Thyroid gland (tissue), 4 donors: ENCODE results near the gene RPS14. TPM values are rescaled to one million over a fixed set of nuclear protein-coding genes. Genes with fewer than 3 reads are reported as not detected.

Experiments
- DNase-seq, 2 donors: peaks; one replicate each; pipeline ENCODE4 v3.0.0-alpha.2; 2019
- H3K27ac ChIP-seq, 3 donors: fragments of 200-600 bp; sonication (generic); 1 replicate in 2 of 3; 2 replicates in 1 of 3; pipeline ENCODE4 v1.5.1; 2016 to 2019; ENCODE audit warnings: mild to moderate bottlenecking in 1 of 3, moderate library complexity in 1 of 3
- H3K27me3 ChIP-seq: fragments of 200-600 bp; sonication (generic); one replicate; pipeline ENCODE4 v1.5.1; 2019
- H3K36me3 ChIP-seq, 2 donors: fragments of 200-600 bp; sonication (generic); one replicate each; pipeline ENCODE4 v1.5.1; 2016 to 2019
- H3K4me1 ChIP-seq, 2 donors: fragments of 200-600 bp; sonication (generic); one replicate each; pipeline ENCODE4 v1.5.1; 2017 to 2019
- H3K4me3 ChIP-seq, 3 donors: fragments of 200-600 bp; sonication (generic); replicated peaks in 1 of 3; 1 replicate in 2 of 3; 2 replicates in 1 of 3; pipeline ENCODE4 v1.5.1; 2016; ENCODE audit warnings: mild to moderate bottlenecking in 1 of 3
- H3K9me3 ChIP-seq: fragments of 200-600 bp; sonication (generic); one replicate; pipeline ENCODE4 v1.5.1; 2017
- POLR2A ChIP-seq, 2 donors: fragments of 450-650 bp; IDR thresholded peaks; one replicate each; pipeline ENCODE4 v1.6.1; 2017; ENCODE audit warnings: antibody characterized with exemption in 2 of 2, mild to moderate bottlenecking in 2 of 2, moderate library complexity in 1 of 2
- WGBS, 2 donors: methylation state at CpG; one replicate each; pipeline ENCODE4 v1.1.5; 2017; 5-methylcytosine and 5-hydroxymethylcytosine counted together
- intact Hi-C: fragments of 100-400 bp; cut with DNase I; formaldehyde crosslinking; loops from one replicate; pipeline ENCODE4 v1.15.1; 2023
- total RNA-seq, 4 donors: library from RNA; depleted of rRNA; stranded (reverse); fragments of >200 nt; gene quantifications; one replicate each; pipeline ENCODE4 v1.2.3, GENCODE V29; 2016
- TF ChIP-seq, protein P1 (sequence below), 6 experiments: fragments of 200-600 bp in 3 of 6; fragments of 450-650 bp in 3 of 6; sonication (generic) in 3 of 6; IDR thresholded peaks; one replicate each; pipeline ENCODE4 v1.5.1; 2016 to 2019; ENCODE audit warnings: antibody characterized with exemption in 6 of 6, mild to moderate bottlenecking in 2 of 6, inconsistent platforms in 1 of 6, moderate library complexity in 1 of 6

RPS14 gene
- total RNA-seq, 4 donors from 2014 or later, result 2,017 to 5,540 (median 2,786) TPM

DNA sequence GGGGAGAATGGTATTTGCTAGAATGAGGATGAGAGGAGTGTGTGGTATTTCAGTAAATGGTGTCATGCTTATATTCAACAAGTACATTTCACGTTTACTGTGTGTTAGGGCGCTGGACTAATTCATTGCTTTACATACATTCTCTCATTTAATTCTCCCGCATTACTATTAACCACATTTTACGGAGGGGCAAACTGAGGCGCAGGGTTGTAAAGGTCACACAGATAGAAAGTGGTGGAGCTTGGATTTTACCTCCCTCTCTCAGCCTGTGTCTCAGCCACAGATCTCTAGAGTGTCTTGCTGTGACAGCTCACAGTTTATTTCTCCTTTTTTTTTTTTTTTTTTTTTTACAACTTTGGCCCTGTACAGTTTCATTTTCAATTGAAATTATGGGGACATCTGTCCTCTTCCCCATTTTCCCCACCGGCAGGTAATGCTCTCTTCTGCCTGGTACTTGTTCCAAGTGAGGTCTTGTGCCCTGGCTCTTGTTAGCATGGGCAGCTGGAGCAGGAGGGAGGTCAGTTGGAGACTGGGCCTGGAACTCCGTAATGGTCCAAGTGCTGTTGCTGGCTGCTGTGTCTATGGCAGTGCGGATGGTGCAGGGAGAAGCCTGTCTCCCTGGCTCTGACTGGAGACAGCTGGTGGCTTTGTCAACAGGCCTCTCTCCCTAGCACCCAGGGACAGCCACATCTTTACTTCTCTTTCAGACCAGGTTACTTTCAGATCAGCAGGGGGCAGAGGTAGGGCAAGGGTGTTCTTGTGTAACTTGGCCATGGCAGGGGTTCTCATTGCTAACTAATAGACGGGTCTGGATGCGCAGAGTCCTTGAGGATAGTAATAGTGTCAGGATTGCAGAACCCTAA, 37.9 kb upstream of the RPS14 start:
- WGBS, 2 donors, result 38 to 45% methylated on average over 10 of the region's 10 CpGs
- no peaks in the 10 kb centered on the region for H3K36me3 ChIP-seq
- DNase-seq, result peak; percentile 50 to 51
- TF ChIP-seq POLR2A (IDR thresholded peaks at IDR 0.05), result peak in 1 of 2 donors; percentile 25
- TF ChIP-seq, protein P1, sequence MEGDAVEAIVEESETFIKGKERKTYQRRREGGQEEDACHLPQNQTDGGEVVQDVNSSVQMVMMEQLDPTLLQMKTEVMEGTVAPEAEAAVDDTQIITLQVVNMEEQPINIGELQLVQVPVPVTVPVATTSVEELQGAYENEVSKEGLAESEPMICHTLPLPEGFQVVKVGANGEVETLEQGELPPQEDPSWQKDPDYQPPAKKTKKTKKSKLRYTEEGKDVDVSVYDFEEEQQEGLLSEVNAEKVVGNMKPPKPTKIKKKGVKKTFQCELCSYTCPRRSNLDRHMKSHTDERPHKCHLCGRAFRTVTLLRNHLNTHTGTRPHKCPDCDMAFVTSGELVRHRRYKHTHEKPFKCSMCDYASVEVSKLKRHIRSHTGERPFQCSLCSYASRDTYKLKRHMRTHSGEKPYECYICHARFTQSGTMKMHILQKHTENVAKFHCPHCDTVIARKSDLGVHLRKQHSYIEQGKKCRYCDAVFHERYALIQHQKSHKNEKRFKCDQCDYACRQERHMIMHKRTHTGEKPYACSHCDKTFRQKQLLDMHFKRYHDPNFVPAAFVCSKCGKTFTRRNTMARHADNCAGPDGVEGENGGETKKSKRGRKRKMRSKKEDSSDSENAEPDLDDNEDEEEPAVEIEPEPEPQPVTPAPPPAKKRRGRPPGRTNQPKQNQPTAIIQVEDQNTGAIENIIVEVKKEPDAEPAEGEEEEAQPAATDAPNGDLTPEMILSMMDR (IDR thresholded peaks at IDR 0.05), result peak in 3 of 6 experiments; percentile 21 to 36 (median 32)
- H3K4me3 ChIP-seq, result peak overlapping the region; percentile 15 to 87 (median 60)
- no peaks in the 10 kb centered on the region for H3K27me3 ChIP-seq
- H3K27ac ChIP-seq, result peak overlapping the region; percentile 92 to 96 (median 95)
- intact Hi-C loops, result no loop called here
- no peaks in the 10 kb centered on the region for H3K9me3 ChIP-seq
- H3K4me1 ChIP-seq, result peaks cover 57 to 62% of the 10 kb centered on the region in 2 donors

DNA sequence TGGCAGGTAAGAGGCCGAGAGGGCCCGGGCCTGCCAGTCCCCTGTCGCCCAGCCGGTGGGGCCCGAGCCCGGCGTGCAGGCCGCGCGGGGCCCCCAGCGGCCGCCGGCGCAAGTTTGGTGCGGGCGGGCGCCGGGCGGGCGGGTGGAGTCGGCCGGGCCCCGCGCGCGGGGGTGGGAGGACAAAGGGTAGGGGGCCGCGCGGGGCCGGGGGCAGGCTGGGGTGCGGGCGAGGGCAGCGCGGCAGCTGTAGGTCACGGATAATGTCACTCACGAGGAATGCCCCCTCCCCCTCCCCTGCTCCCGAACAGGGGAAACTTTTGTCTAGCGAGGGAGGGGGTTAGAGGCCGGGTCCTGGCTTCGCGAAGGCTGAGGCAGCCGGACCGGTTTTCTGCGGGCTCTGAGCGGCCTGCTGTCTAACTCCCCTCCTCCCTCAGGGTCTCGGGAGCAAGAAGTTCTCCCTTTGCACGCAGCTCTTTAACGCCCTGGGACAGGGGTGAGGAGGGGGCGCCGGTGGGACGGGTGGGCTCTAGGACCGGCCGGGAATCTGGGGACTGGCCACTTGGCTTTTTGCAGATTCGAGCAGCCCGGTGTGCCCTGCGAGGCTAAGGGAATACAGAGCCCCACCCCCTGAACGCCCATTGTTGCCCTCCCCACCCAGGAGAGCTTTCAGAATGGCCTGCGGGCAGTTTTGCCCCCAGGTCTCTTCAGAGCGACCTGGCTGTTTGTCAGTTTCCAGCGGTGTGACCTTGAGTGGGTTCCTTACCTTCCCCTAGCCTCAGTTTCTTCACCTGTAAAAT, 37.1 kb upstream of the RPS14 start:
- peak; percentile 87 to 88 for DNase-seq
- intact Hi-C loops, result no loop called here
- Histone ChIP-seq H3K4me1 (peaks cover 54% of the 10 kb centered on the region in 2 donors), H3K9me3 (no peaks in the 10 kb centered on the region), H3K27ac (peak overlapping the region; percentile 92 to 96 (median 95)), H3K4me3 (peak overlapping the region; percentile 60 to 91 (median 87)), H3K27me3 (no peaks in the 10 kb centered on the region), H3K36me3 (no peaks in the 10 kb centered on the region)
- peak in 1 of 2 donors; percentile 51 for TF ChIP-seq POLR2A (IDR thresholded peaks at IDR 0.05)
- TF ChIP-seq, protein P1 (IDR thresholded peaks at IDR 0.05), result peak in 1 of 6 experiments; percentile 39
- WGBS, 2 donors, result 1 to 5% methylated on average over 10 to 29 of the region's 60 CpGs

DNA sequence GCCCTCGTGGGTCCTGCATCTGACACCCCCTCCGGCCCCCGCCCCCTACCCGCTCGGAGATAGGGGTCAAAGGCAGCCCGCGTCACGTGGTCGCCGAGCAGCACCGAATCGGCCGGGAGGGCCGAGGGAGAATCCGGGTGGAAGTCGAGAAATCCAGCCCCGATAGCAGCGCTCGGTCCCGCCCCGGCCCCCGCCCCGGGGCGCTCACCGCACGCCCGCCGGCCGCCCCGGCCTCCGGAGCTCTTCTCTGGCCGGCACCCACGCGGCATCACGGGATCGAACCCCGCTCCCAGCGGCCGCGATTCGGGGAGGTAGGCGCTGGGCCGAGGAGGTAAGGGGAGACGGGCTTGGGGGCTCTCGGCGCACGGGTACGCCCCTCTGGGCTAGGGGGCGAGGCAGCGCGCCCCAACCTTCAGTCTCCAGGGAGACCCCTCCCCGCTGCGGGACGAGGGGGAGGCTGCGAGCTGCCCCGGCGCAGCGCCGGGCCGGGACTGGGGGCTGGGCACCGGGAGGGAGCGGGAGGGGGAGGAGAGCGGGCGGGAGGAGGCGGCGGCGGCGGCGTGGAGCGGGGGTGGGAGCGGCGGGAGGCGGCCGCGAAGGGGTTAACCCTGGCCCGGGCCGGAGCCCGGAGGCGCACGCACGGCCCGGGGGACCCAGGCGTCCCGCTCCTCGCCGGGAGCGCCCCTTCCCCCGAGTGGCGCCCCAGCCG, 36.3 kb upstream of the RPS14 start:
- H3K36me3 ChIP-seq, result no peaks in the 10 kb centered on the region
- peak; percentile 68 to 75 for DNase-seq
- TF ChIP-seq, protein P1 (IDR thresholded peaks at IDR 0.05), result no peak
- peak in 1 of 2 donors; percentile 19 for TF ChIP-seq POLR2A (IDR thresholded peaks at IDR 0.05)
- peak overlapping the region; percentile 92 to 96 (median 95) for H3K27ac ChIP-seq
- H3K4me1 ChIP-seq, result peaks cover 46% of the 10 kb centered on the region in 2 donors
- H3K27me3 ChIP-seq, result no peaks in the 10 kb centered on the region
- WGBS, 2 donors, result 0% methylated on average over 4 to 18 of the region's 90 CpGs
- no peaks in the 10 kb centered on the region for H3K9me3 ChIP-seq
- peak overlapping the region; percentile 60 to 91 (median 87) for H3K4me3 ChIP-seq
- intact Hi-C loops, result no loop called here

DNA sequence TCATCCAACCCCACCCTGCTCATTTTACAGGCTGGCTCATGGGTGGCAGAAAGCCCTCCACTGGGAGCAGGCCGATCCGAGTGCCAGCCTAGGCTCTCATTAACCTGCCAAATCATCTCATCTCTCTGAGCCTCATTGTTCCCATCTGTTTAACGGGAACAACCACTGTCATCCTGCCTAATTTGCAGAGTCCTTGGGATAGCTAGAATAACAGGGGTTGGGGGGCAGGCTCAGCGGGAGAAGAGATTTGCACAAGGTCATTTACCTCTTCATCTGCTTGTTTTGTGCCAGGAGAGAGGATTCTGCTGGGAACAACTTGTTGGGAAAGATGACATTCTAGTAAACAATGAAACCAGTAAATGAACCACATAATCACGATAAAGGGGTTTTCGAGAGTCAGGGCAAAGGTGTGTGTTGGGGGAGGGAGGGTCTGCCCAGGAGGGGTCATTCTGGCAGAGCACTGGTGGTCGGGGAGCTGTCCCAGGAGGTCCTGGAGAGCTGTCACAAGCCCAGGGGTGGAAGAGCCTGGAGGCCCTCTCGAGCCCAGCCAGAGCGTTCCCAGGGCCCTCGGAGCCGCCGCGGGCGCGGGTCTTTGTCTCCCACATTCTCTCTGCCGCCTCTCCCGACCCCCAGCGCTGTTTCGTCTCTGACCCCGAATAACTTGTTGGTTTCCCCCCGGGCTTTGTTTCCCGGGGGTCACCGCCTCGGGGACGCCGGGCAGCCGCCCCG, 35.6 kb upstream of the RPS14 start:
- H3K27ac ChIP-seq, result peak overlapping the region; percentile 92 to 96 (median 95)
- H3K27me3 ChIP-seq, result no peaks in the 10 kb centered on the region
- DNase-seq, result no peak
- H3K4me1 ChIP-seq, result peaks cover 39% of the 10 kb centered on the region in 2 donors
- H3K9me3 ChIP-seq, result no peaks in the 10 kb centered on the region
- TF ChIP-seq POLR2A (IDR thresholded peaks at IDR 0.05), result no peak
- TF ChIP-seq, protein P1 (IDR thresholded peaks at IDR 0.05), result no peak
- WGBS, 2 donors, result 15% methylated on average over 25 to 28 of the region's 28 CpGs
- H3K4me3 ChIP-seq, result peak overlapping the region; percentile 60 to 91 (median 87)
- intact Hi-C loops, result no loop called here
- no peaks in the 10 kb centered on the region for H3K36me3 ChIP-seq
